Colonic mucosa (tissue), 4 donors: ENCODE data around the gene AJAP1. TPM values are rescaled to one million over a fixed set of nuclear protein-coding genes. Genes with fewer than 3 reads are reported as not detected.

Source experiments
- DNase-seq: peaks from one replicate; pipeline ENCODE4 v3.0.0-alpha.2; 2020
- H3K27ac ChIP-seq: fragments of 200-600 bp; one replicate; pipeline ENCODE4 v1.8.0; 2021
- H3K27me3 ChIP-seq: fragments of 200-600 bp; one replicate; pipeline ENCODE4 v1.8.0; 2021
- H3K36me3 ChIP-seq: fragments of 200-600 bp; one replicate; pipeline ENCODE4 v1.8.0; 2021
- H3K4me1 ChIP-seq: fragments of 200-600 bp; one replicate; pipeline ENCODE4 v1.8.0; 2021; ENCODE audit warnings: mild to moderate bottlenecking
- H3K4me3 ChIP-seq: fragments of 200-600 bp; one replicate; pipeline ENCODE4 v1.8.0; 2021
- H3K9ac ChIP-seq, 2 donors: one replicate each; pipeline ENCODE4 v1.7.0; 2013; ENCODE audit warnings: control low read depth in 2 of 2, low read depth in 2 of 2, low read length in 2 of 2
- H3K9me3 ChIP-seq: fragments of 200-600 bp; one replicate; pipeline ENCODE4 v1.8.0; 2021
- CTCF ChIP-seq: fragments of 200-600 bp; IDR thresholded peaks from one replicate; pipeline ENCODE4 v1.8.0; 2022; ENCODE audit warnings: antibody characterized with exemption, mild to moderate bottlenecking
- intact Hi-C: fragments of 100-400 bp; cut with DNase I; formaldehyde crosslinking; loops from one replicate; pipeline ENCODE4 v1.14.1; 2022
- total RNA-seq, 2 donors: library from RNA; stranded (reverse); fragmentation: NEBNext Ultra II Directional in 1 of 2; extraction: Animal tissue kit (Norgen Biotek cat#: 25700) in 1 of 2; gene quantifications; one replicate each; pipeline ENCODE4 v1.2.1, GENCODE V29; 2021
- donor health status: healthy.
- donor health status: DM: no; HTN: no; CAD: no.
- donor health status: DM: no; HTN: no; CAD: no.

Gene AJAP1
- total RNA-seq, 2 donors from 2014 or later, result 0.07 to 0.42 TPM

GRCh38 chr1:4650481-4650880 is 3.9 kb upstream of the AJAP1 start:
- no peaks in the 10 kb centered on the region for H3K36me3 ChIP-seq
- no peak for TF ChIP-seq CTCF
- peaks cover 21% of the 10 kb centered on the region for H3K27me3 ChIP-seq
- no peak overlapping the region for H3K27ac ChIP-seq
- intact Hi-C loops, result no loop called here
- H3K4me1 ChIP-seq, result no peaks in the 10 kb centered on the region
- H3K9ac ChIP-seq, result no peak overlapping the region
- H3K9me3 ChIP-seq, result no peaks in the 10 kb centered on the region
- no peak overlapping the region for H3K4me3 ChIP-seq
- no peak for DNase-seq

- no peak for TF ChIP-seq CTCF
- H3K27me3 ChIP-seq, result peaks cover 24% of the 10 kb centered on the region
- H3K4me1 ChIP-seq, result no peaks in the 10 kb centered on the region
- no peak overlapping the region for H3K27ac ChIP-seq
- H3K9ac ChIP-seq, result no peak overlapping the region
- intact Hi-C loops, result no loop called here
- no peak overlapping the region for H3K4me3 ChIP-seq
- H3K9me3 ChIP-seq, result no peaks in the 10 kb centered on the region
- no peaks in the 10 kb centered on the region for H3K36me3 ChIP-seq
- no peak for DNase-seq
Observed at GRCh38 chr1:4650981-4651380, 3.4 kb upstream of the AJAP1 start.

- TF ChIP-seq CTCF, result peak; percentile 92
- DNase-seq, result peak; percentile 24
- no peaks in the 10 kb centered on the region for H3K4me1 ChIP-seq
- no peaks in the 10 kb centered on the region for H3K36me3 ChIP-seq
- H3K27me3 ChIP-seq, result peaks cover 36% of the 10 kb centered on the region
- H3K9ac ChIP-seq, result no peak overlapping the region
- intact Hi-C loops, result no loop called here
- no peak overlapping the region for H3K4me3 ChIP-seq
- H3K9me3 ChIP-seq, result no peaks in the 10 kb centered on the region
- H3K27ac ChIP-seq, result no peak overlapping the region
Observed at GRCh38 chr1:4652631-4653327, 1.6 kb upstream of the AJAP1 start.

- Histone ChIP-seq H3K36me3 (no peaks in the 10 kb centered on the region), H3K4me3 (no peak overlapping the region), H3K9me3 (no peaks in the 10 kb centered on the region), H3K27me3 (peaks cover 40% of the 10 kb centered on the region), H3K9ac (no peak overlapping the region), H3K4me1 (no peaks in the 10 kb centered on the region), H3K27ac (no peak overlapping the region)
- no peak for DNase-seq
- TF ChIP-seq CTCF, result no peak
- intact Hi-C loops, result no loop called here
Observed at GRCh38 chr1:4653328-4653660, 1.1 kb upstream of the AJAP1 start.

- Histone ChIP-seq H3K9ac (no peak overlapping the region), H3K27ac (no peak overlapping the region), H3K4me1 (no peaks in the 10 kb centered on the region), H3K9me3 (no peaks in the 10 kb centered on the region), H3K36me3 (no peaks in the 10 kb centered on the region), H3K4me3 (no peak overlapping the region), H3K27me3 (peaks cover 43% of the 10 kb centered on the region)
- no peak for DNase-seq
- intact Hi-C loops, result no loop called here
- no peak for TF ChIP-seq CTCF
Observed at GRCh38 chr1:4654764-4655673, 610 bp downstream of the AJAP1 start.
